ENCODE data around the gene DNAJB13. TPM values are rescaled to one million over a fixed set of nuclear protein-coding genes. Genes with fewer than 3 reads are reported as not detected.

Gene DNAJB13
- total and polyA plus RNA-seq, 9 donors, result 0.36 to 23.3 (median 2.1) TPM; not detected in 2

DNA sequence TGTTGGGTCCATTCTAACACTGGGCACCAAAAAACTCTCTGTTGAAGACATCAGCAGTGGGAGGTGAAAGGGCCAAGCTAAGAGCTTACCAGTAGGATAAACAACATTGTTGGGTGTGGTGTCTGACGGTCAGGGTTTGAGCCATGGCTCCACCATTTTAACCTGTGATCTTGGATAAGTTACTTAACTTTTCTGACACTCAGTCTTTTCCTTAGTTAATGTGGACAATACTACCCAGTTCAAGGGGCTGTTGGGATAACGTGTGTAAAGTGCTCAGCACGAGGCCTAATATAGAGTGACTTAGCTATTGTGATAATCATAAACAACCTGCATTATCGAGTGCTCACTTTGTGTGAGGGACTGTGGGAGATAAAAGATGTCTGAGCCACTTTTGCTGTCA is 52.0 kb downstream of the DNAJB13 start:
- Histone ChIP-seq H3K27ac (no peak overlapping the region), H3K4me3 (no peak overlapping the region), H3K36me3 (no peaks in the 10 kb centered on the region), H3K4me1 (ENCODE audit: insufficient read depth) (no peaks in the 10 kb centered on the region), H3K27me3 (no peaks in the 10 kb centered on the region), H3K9me3 (no peaks in the 10 kb centered on the region)
- TF ChIP-seq POLR2A (IDR thresholded peaks at IDR 0.05) (no peak), EP300 (IDR thresholded peaks at IDR 0.05) (no peak)
- TF ChIP-seq, protein P1, sequence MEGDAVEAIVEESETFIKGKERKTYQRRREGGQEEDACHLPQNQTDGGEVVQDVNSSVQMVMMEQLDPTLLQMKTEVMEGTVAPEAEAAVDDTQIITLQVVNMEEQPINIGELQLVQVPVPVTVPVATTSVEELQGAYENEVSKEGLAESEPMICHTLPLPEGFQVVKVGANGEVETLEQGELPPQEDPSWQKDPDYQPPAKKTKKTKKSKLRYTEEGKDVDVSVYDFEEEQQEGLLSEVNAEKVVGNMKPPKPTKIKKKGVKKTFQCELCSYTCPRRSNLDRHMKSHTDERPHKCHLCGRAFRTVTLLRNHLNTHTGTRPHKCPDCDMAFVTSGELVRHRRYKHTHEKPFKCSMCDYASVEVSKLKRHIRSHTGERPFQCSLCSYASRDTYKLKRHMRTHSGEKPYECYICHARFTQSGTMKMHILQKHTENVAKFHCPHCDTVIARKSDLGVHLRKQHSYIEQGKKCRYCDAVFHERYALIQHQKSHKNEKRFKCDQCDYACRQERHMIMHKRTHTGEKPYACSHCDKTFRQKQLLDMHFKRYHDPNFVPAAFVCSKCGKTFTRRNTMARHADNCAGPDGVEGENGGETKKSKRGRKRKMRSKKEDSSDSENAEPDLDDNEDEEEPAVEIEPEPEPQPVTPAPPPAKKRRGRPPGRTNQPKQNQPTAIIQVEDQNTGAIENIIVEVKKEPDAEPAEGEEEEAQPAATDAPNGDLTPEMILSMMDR (IDR thresholded peaks at IDR 0.05), result no peak
- intact Hi-C loops (cut with DNase I), result no loop called here
- WGBS, 3 donors, result 93 to 96% (median 95%) methylated on average over 4 of the region's 4 CpGs
- DNase-seq, result no peak

DNA sequence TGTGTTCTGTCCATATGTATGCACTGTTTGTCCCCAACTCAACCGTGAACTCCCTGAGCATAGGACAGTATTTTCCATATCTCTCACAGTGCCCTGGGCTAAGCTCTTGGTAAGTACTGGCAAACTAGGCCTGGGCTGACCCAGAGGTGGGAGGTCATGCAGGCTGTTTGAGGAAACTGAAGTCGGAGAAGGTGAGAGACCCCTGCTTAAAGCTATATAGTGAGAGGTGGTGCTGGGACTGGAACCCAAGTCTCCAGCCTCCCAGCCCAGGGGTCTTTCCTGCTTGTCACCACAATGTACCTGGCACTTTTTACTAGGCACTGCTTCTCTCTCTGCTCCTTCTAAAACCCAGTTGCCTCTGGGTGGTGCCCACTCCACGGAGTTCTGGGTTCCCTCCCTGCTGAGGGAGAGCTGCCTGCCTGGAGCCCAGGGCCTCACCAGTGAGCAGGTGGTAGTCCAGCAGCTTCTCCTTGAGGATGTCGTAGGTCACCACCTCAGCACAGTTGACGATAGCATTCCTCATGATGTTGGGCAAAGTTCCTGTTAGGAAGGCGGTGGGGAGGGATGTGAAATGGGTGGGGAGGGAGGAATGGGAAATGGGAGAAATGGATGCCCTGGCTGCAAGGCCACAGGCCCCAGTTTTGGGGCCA is 53.3 kb downstream of the DNAJB13 start:
- WGBS, 3 donors, result 83 to 90% (median 87%) methylated on average over 6 of the region's 6 CpGs
- intact Hi-C loops (cut with DNase I), result no loop called here
- Histone ChIP-seq H3K9me3 (no peaks in the 10 kb centered on the region), H3K4me1 (ENCODE audit: insufficient read depth) (no peaks in the 10 kb centered on the region), H3K27me3 (no peaks in the 10 kb centered on the region), H3K27ac (no peak overlapping the region), H3K36me3 (no peaks in the 10 kb centered on the region), H3K4me3 (no peak overlapping the region)
- no peak for TF ChIP-seq EP300 (IDR thresholded peaks at IDR 0.05)
- TF ChIP-seq, protein P1 (IDR thresholded peaks at IDR 0.05), result no peak
- TF ChIP-seq POLR2A (IDR thresholded peaks at IDR 0.05), result no peak
- DNase-seq, result no peak

DNA sequence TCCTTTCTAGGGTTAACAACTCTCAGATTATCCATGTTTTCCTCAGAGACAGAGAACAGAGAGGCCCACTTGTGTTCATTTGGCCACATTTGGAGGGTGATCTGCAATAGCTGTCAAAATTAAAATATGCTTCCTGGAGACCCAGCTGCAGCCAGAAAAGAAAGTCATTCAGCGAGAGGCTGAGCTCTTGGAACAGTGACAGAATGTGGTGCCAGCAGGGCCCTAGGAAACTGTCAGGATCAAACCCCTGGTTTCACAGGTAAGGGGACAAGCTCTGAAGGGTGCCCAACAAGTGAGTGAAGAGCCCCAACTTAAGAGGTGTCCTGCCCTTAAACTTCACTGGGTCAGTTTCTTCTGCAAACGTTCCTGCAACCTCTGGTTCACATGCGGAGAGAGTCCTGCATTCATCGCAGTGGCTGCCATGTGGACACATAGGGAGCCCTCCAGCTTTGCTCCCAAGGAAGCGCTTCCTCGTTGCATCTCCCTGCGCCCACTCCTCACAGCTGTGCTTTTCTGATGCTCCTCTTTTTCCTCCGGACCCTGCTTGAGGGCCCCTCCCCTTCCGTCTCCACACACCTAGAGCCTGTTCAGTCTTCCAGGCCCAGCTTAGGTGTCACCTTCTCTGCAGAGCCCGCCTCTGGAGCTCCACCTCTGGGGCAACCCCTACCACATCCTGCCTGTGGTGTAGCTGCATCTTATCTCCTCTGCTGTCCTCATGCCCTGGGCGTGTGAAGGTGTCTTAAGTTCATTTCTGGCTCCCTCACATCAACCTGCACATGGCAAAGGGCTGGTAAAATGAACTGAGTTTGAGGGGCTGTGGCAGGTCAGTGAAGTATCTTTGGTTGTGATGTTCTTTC is 54.2 kb downstream of the DNAJB13 start:
- intact Hi-C loops (cut with DNase I), result no loop called here

DNA sequence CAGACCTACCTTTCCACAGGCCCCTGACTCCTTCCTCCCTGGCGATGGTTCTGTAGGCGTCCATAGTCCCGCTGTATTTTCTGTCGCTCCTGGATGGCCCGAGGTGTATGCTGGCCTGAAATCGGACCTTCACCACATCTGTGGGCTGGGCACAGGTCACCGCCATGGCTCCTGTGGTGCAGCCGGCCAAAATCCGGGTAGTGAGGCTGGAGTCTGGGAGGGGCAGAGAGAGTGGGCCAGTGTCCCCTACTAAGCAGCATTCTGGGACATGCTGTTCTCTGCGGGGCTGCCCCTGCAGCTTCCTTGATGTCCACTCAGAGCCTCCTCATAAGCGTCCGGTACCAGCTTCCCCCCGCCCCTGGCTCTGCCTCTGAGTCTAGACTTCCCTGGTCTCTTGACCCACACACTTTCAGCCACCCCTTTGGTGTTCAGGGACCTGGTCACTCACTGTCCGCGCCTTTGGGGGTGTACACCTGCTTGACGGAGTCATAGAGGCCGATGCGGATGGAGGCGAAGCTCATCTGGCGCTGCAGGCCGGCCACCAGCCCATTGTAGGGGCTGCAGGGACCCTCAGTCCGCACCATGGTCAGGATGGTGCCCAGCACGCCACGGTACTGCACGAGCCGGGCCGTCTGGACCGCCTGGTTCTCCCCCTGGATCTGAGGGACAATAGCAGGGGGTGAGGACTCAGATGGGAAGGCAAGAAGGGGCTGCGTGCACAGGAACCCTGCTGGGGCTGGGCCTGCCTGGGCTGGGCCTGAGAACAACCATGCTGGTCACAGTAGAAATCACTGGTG is 55.1 kb downstream of the DNAJB13 start:
- Histone ChIP-seq H3K4me3 (no peak overlapping the region), H3K36me3 (no peaks in the 10 kb centered on the region), H3K27me3 (no peaks in the 10 kb centered on the region), H3K9me3 (no peaks in the 10 kb centered on the region), H3K27ac (no peak overlapping the region), H3K4me1 (ENCODE audit: insufficient read depth) (no peaks in the 10 kb centered on the region)
- TF ChIP-seq, protein P1 (IDR thresholded peaks at IDR 0.05), result no peak
- no peak for TF ChIP-seq EP300 (IDR thresholded peaks at IDR 0.05)
- no peak for TF ChIP-seq POLR2A (IDR thresholded peaks at IDR 0.05)
- WGBS, 3 donors, result 93 to 95% (median 94%) methylated on average over 27 to 29 of the region's 29 CpGs
- no peak for DNase-seq
- intact Hi-C loops (cut with DNase I), result no loop called here

More for the DNA sequence above, 54.2 kb downstream of the DNAJB13 start:
- Histone ChIP-seq H3K4me1 (ENCODE audit: insufficient read depth) (no peaks in the 10 kb centered on the region), H3K4me3 (no peak overlapping the region), H3K27ac (no peak overlapping the region), H3K36me3 (no peaks in the 10 kb centered on the region), H3K27me3 (no peaks in the 10 kb centered on the region), H3K9me3 (no peaks in the 10 kb centered on the region)
- TF ChIP-seq POLR2A (IDR thresholded peaks at IDR 0.05) (no peak), EP300 (IDR thresholded peaks at IDR 0.05) (no peak)
- TF ChIP-seq, protein P1 (IDR thresholded peaks at IDR 0.05), result no peak
- no peak for DNase-seq
- 71 to 74% (median 72%) methylated on average over 11 of the region's 11 CpGs for WGBS, 3 donors
